SU-DHL-6 (cell line): ENCODE data around the gene GPHN.

Experiments used
- H2AFZ ChIP-seq: fragments of 200-600 bp; sonication (generic); 2 replicates; pipeline ENCODE4 v1.6.1; 2014; ENCODE audit warnings: low read depth, mild to moderate bottlenecking, moderate library complexity, mixed read lengths, antibody characterized with exemption, low read length; ENCODE audit not compliant: severe bottlenecking
- H3F3A ChIP-seq: fragments of 200-600 bp; shearing (Covaris generic); 2 replicates; pipeline ENCODE4 v1.6.0; 2016; ENCODE audit warnings: antibody characterized with exemption, mild to moderate bottlenecking; ENCODE audit not compliant: insufficient read depth
- H3K27ac ChIP-seq: fragments of 200-600 bp; sonication (generic); 2 replicates; pipeline ENCODE4 v1.5.1; 2016; ENCODE audit warnings: low read depth, mild to moderate bottlenecking, low read length, moderate library complexity, mixed read lengths
- H3K27me3 ChIP-seq: fragments of 200-600 bp; sonication (generic), shearing (Covaris generic); 2 replicates; pipeline ENCODE4 v1.6.0; 2014; ENCODE audit warnings: mild to moderate bottlenecking, low read length
- H3K36me3 ChIP-seq: fragments of 200-600 bp; sonication (generic); 2 replicates; pipeline ENCODE4 v1.6.1; 2014; ENCODE audit warnings: mild to moderate bottlenecking, low read length, mixed read lengths
- H3K4me2 ChIP-seq: fragments of 300-600, 200-600 bp; shearing (Covaris generic), sonication (generic); 2 replicates; pipeline ENCODE4 v1.6.0; 2014; ENCODE audit warnings: low read length, low read depth, mild to moderate bottlenecking; ENCODE audit not compliant: poor library complexity, severe bottlenecking
- H3K4me3 ChIP-seq: fragments of 200-600 bp; sonication (generic); 2 replicates; pipeline ENCODE4 v1.5.1; 2014; ENCODE audit warnings: antibody characterized with exemption, low read length, mild to moderate bottlenecking, mixed read lengths; ENCODE audit not compliant: insufficient read depth, poor library complexity, severe bottlenecking
- H3K79me2 ChIP-seq: fragments of 200-600 bp; sonication (generic); 2 replicates; pipeline ENCODE4 v1.6.1; 2014; ENCODE audit warnings: mild to moderate bottlenecking, low read length, moderate library complexity; ENCODE audit not compliant: insufficient read depth
- H3K9ac ChIP-seq: fragments of 200-600 bp; sonication (generic); 2 replicates; pipeline ENCODE4 v1.7.0; 2014; ENCODE audit warnings: mild to moderate bottlenecking, low read length
- H3K9me2 ChIP-seq: fragments of 200-600 bp; sonication (generic); replicated peaks from 2 replicates; pipeline ENCODE4 v1.6.1; 2014; ENCODE audit warnings: low read length; ENCODE audit not compliant: insufficient read depth
- H3K9me3 ChIP-seq: fragments of 200-600 bp; sonication (generic); 2 replicates; pipeline ENCODE4 v1.6.1; 2014; ENCODE audit warnings: low read length, mixed read lengths; ENCODE audit not compliant: insufficient read depth
- H4K20me1 ChIP-seq: fragments of 200-600 bp; sonication (generic); 2 replicates; pipeline ENCODE4 v1.6.1; 2014; ENCODE audit warnings: low read depth, mild to moderate bottlenecking, antibody characterized with exemption, low read length, moderate library complexity, mixed read lengths
- CTCF ChIP-seq: fragments of 200-600 bp; sonication (generic); IDR thresholded peaks from one replicate; pipeline ENCODE4 v1.5.1; 2017; ENCODE audit warnings: antibody characterized with exemption, mild to moderate bottlenecking, low read length, moderate library complexity; ENCODE audit not compliant: insufficient read depth, poor library complexity, severe bottlenecking
- EZH2phosphoT487 ChIP-seq: fragments of 200-600 bp; sonication (generic), shearing (Covaris generic); conservative IDR thresholded peaks from 2 replicates; pipeline ENCODE4 v1.6.1; 2018; ENCODE audit warnings: mild to moderate bottlenecking, antibody characterized with exemption, low read length, moderate library complexity, mixed read lengths

The GPHN gene

GRCh38 chr14:66629499-66629898 is 121.6 kb downstream of the GPHN start:
- H3K27me3 ChIP-seq: no peaks in the 10 kb centered on the region
- H4K20me1 ChIP-seq: no peaks in the 10 kb centered on the region
- H3K9me3 ChIP-seq: no peaks in the 10 kb centered on the region
- H3K27ac ChIP-seq: no peak overlapping the region
- H3K79me2 ChIP-seq: no peaks in the 10 kb centered on the region
- H3K4me3 ChIP-seq: no peak overlapping the region
- TF ChIP-seq EZH2phosphoT487: no peak
- no peaks in the 10 kb centered on the region for H3K9me2 ChIP-seq
- no peaks in the 10 kb centered on the region for H3K36me3 ChIP-seq
- H3K4me2 ChIP-seq: no peak overlapping the region
- no peak overlapping the region for H2AFZ ChIP-seq
- no peak overlapping the region for H3K9ac ChIP-seq
- no peaks in the 10 kb centered on the region for H3F3A ChIP-seq

GRCh38 chr14:66634876-66635275 is 126.9 kb downstream of the GPHN start:
- Histone ChIP-seq H3K4me2 (no peak overlapping the region), H2AFZ (no peak overlapping the region), H3K36me3 (no peaks in the 10 kb centered on the region), H3K4me3 (no peak overlapping the region), H3K9me3 (no peaks in the 10 kb centered on the region), H3K9ac (no peak overlapping the region), H3F3A (no peaks in the 10 kb centered on the region), H3K27me3 (no peaks in the 10 kb centered on the region), H3K27ac (no peak overlapping the region), H3K79me2 (no peaks in the 10 kb centered on the region), H3K9me2 (no peaks in the 10 kb centered on the region), H4K20me1 (no peaks in the 10 kb centered on the region)
- TF ChIP-seq EZH2phosphoT487: no peak
- TF ChIP-seq CTCF: no peak

GRCh38 chr14:66635435-66635834 is 127.5 kb downstream of the GPHN start:
- no peak overlapping the region for H3K4me3 ChIP-seq
- no peak overlapping the region for H3K27ac ChIP-seq
- no peaks in the 10 kb centered on the region for H3F3A ChIP-seq
- H3K27me3 ChIP-seq: no peaks in the 10 kb centered on the region
- H3K79me2 ChIP-seq: no peaks in the 10 kb centered on the region
- H3K9ac ChIP-seq: no peak overlapping the region
- TF ChIP-seq CTCF (no peak), EZH2phosphoT487 (no peak)
- no peaks in the 10 kb centered on the region for H3K36me3 ChIP-seq
- H3K9me3 ChIP-seq: no peaks in the 10 kb centered on the region
- no peak overlapping the region for H3K4me2 ChIP-seq
- H3K9me2 ChIP-seq: no peaks in the 10 kb centered on the region
- H4K20me1 ChIP-seq: no peaks in the 10 kb centered on the region
- no peak overlapping the region for H2AFZ ChIP-seq

- no peaks in the 10 kb centered on the region for H3K27me3 ChIP-seq
- H3K9me2 ChIP-seq: no peaks in the 10 kb centered on the region
- no peak overlapping the region for H3K4me3 ChIP-seq
- TF ChIP-seq CTCF (no peak), EZH2phosphoT487 (no peak)
- no peak overlapping the region for H3K27ac ChIP-seq
- no peaks in the 10 kb centered on the region for H3K79me2 ChIP-seq
- no peak overlapping the region for H2AFZ ChIP-seq
- no peak overlapping the region for H3K4me2 ChIP-seq
- H3K9ac ChIP-seq: no peak overlapping the region
- no peaks in the 10 kb centered on the region for H3K9me3 ChIP-seq
- H3F3A ChIP-seq: no peaks in the 10 kb centered on the region
- no peaks in the 10 kb centered on the region for H4K20me1 ChIP-seq
- H3K36me3 ChIP-seq: no peaks in the 10 kb centered on the region
Observed at GRCh38 chr14:66636240-66636639, 128.3 kb downstream of the GPHN start.
